WERI-Rb-1 (cell line): ENCODE data around the gene GAB2.

ENCODE experiments used
- DNase-seq: peaks from one replicate; pipeline ENCODE4 v3.0.0-alpha.2; 2020
- H3K27ac ChIP-seq: fragments of 250-450 bp; sonication (Bioruptor Pico); 2 replicates; pipeline ENCODE4 v1.5.1; 2020; ENCODE audit warnings: mild to moderate bottlenecking, moderate library complexity
- H3K27me3 ChIP-seq: fragments of 250-450 bp; sonication (Bioruptor Pico); 2 replicates; pipeline ENCODE4 v1.5.1; 2021; ENCODE audit warnings: mild to moderate bottlenecking, low read depth, moderate library complexity; ENCODE audit not compliant: insufficient read depth, severe bottlenecking
- H3K36me3 ChIP-seq: fragments of 250-450 bp; sonication (Bioruptor Pico); 2 replicates; pipeline ENCODE4 v1.5.1; 2020; ENCODE audit warnings: mild to moderate bottlenecking, moderate library complexity
- H3K4me3 ChIP-seq: 2 replicates; pipeline ENCODE4 v1.5.1; 2011; ENCODE audit warnings: low read depth, mild to moderate bottlenecking, control low read depth, low read length
- H3K9me3 ChIP-seq: fragments of 250-450 bp; sonication (Bioruptor Pico); 2 replicates; pipeline ENCODE4 v1.5.1; 2021; ENCODE audit warnings: mild to moderate bottlenecking, moderate library complexity; ENCODE audit not compliant: severe bottlenecking
- CTCF ChIP-seq: IDR thresholded peaks from 2 replicates; pipeline ENCODE4 v1.5.1; 2011; ENCODE audit warnings: low read depth, mild to moderate bottlenecking, control low read depth, inconsistent platforms, low read length

Gene GAB2

GRCh38 chr11:78425399-78426070, 7.9 kb upstream of the GAB2 start:
- H3K9me3 ChIP-seq, result no peaks in the 10 kb centered on the region
- TF ChIP-seq CTCF, result no peak
- no peak overlapping the region for H3K4me3 ChIP-seq
- H3K36me3 ChIP-seq, result no peaks in the 10 kb centered on the region
- DNase-seq, result no peak
- no peaks in the 10 kb centered on the region for H3K27me3 ChIP-seq
- H3K27ac ChIP-seq, result no peak overlapping the region

- DNase-seq, result no peak
- no peak for TF ChIP-seq CTCF
- Histone ChIP-seq H3K27ac (no peak overlapping the region), H3K36me3 (no peaks in the 10 kb centered on the region), H3K27me3 (no peaks in the 10 kb centered on the region), H3K4me3 (no peak overlapping the region), H3K9me3 (no peaks in the 10 kb centered on the region)
Measured at GRCh38 chr11:78424334-78425270, 7.0 kb upstream of the GAB2 start.

GRCh38 chr11:78423241-78423640, 5.6 kb upstream of the GAB2 start:
- no peak for DNase-seq
- no peak overlapping the region; the same call in 1 of the 2 replicates for H3K27ac ChIP-seq
- no peaks in the 10 kb centered on the region for H3K36me3 ChIP-seq
- no peak for TF ChIP-seq CTCF
- no peak overlapping the region for H3K4me3 ChIP-seq
- no peaks in the 10 kb centered on the region for H3K27me3 ChIP-seq
- H3K9me3 ChIP-seq, result no peaks in the 10 kb centered on the region

GRCh38 chr11:78420796-78421209, 3.2 kb upstream of the GAB2 start:
- no peak overlapping the region for H3K27ac ChIP-seq

GRCh38 chr11:78420255-78420764, 2.7 kb upstream of the GAB2 start:
- no peaks in the 10 kb centered on the region for H3K36me3 ChIP-seq
- H3K27me3 ChIP-seq, result no peaks in the 10 kb centered on the region
- TF ChIP-seq CTCF, result peak; percentile 27; the same call in 1 of the 2 replicates
- H3K4me3 ChIP-seq, result no peak overlapping the region
- H3K9me3 ChIP-seq, result no peaks in the 10 kb centered on the region
- peak; percentile 63 for DNase-seq
- H3K27ac ChIP-seq, result no peak overlapping the region

More at GRCh38 chr11:78420796-78421209, 3.2 kb upstream of the GAB2 start:
- TF ChIP-seq CTCF, result no peak
- H3K27me3 ChIP-seq, result no peaks in the 10 kb centered on the region
- no peak for DNase-seq
- no peaks in the 10 kb centered on the region for H3K36me3 ChIP-seq
- no peaks in the 10 kb centered on the region for H3K9me3 ChIP-seq
- H3K4me3 ChIP-seq, result no peak overlapping the region
